ENCODE results near the gene GLYATL2.

GLYATL2 gene, protein sequence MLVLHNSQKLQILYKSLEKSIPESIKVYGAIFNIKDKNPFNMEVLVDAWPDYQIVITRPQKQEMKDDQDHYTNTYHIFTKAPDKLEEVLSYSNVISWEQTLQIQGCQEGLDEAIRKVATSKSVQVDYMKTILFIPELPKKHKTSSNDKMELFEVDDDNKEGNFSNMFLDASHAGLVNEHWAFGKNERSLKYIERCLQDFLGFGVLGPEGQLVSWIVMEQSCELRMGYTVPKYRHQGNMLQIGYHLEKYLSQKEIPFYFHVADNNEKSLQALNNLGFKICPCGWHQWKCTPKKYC

DNA sequence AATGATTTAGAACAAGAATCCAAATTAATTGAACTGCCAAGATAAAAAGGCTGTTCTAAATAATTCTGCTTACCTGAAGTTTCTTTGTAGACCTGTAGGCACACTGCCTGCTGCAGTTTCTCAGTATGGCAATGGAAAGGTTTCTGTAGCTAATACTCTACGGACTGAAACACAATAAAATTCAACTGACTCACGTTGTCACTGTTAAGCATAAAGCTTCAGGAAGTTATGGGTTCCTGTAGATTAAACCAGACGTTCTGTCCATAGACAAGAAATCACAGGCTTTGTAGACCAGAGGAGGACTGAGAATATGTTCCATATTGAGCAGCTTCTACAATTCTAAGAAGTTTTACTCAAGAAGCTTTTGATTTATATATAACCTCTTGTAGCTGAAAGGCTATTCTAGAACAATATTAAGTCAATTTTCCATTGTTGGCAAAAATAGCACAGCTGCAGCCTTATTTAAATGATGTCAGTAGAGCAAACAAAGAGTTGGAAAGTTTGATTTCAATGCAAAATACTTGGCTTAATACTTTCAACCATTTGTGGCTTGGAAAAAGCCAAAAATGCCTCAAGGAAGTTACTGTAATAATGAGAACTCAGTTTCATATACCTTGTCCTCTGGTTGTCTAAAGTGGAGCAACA lies at the start of gene GLYATL2:
Gene GLYATL2 (minus strand): TSS at position 344 of the 645 bp plus-strand sequence. CDS start 5,092 bp downstream, outside the sequence.
- H3K4me1 ChIP-seq (ENCODE audit: insufficient read depth, low read length), result no peaks in the 10 kb centered on the region
- no peaks in the 10 kb centered on the region for H3K9me3 ChIP-seq (ENCODE audit: low read length)
- no peak within 1 kb of the TSS for H3K4me3 ChIP-seq (ENCODE audit: low read length)
- H3K27me3 ChIP-seq (ENCODE audit: insufficient read depth, low read length), result no peaks in the 10 kb centered on the region
- H3K36me3 ChIP-seq (ENCODE audit: insufficient read depth, low read length), result no peaks in the 10 kb centered on the region
- H2AFZ ChIP-seq (ENCODE audit: low read depth, low read length), result no peak within 1 kb of the TSS

DNA sequence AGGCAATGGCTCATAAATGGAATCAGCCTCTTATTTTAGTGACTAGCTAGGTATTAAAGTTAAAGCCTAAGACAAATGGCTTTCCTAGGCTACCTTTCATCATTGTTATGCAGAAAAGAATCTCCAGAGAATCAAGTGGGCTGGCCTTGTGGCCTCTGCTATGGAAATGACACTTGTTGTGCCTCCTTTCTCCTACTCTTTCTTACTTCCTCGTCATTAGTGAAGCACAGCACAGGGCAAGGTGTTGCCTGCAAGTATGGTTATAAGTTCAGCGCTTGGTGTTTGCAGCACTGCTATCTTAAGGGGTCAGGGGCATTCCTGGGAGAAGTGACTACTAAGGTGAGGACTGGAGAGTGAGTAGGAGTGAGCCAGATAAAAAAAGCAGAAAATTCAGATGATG lies 49.4 kb upstream of the GLYATL2 start:
- Histone ChIP-seq H3K4me3 (ENCODE audit: low read length) (no peak overlapping the region), H3K36me3 (ENCODE audit: insufficient read depth, low read length) (no peaks in the 10 kb centered on the region), H2AFZ (ENCODE audit: low read depth, low read length) (no peak overlapping the region), H3K27me3 (ENCODE audit: insufficient read depth, low read length) (no peaks in the 10 kb centered on the region), H3K4me1 (ENCODE audit: insufficient read depth, low read length) (no peaks in the 10 kb centered on the region), H3K9me3 (ENCODE audit: low read length) (no peaks in the 10 kb centered on the region)

DNA sequence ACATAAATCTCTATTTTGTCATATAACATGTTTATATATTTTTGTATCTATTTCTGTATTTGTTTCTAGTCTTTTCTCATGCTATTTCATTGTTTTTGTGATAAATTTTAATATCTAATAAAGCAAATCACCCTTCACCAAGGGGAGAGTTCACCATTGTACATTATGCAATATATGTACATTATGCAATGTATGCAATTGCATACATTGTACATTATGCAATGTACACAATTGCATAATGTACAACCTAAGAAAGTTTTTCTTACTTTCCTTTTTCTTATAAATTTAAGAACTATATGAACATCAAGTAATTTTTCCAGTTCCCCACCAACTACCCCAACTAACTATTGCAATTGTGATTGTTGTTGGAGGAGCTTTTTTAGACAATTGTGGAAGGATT lies 44.1 kb upstream of the GLYATL2 start:
- Histone ChIP-seq H2AFZ (ENCODE audit: low read depth, low read length) (no peak overlapping the region), H3K9me3 (ENCODE audit: low read length) (no peaks in the 10 kb centered on the region), H3K27me3 (ENCODE audit: insufficient read depth, low read length) (no peaks in the 10 kb centered on the region), H3K4me1 (ENCODE audit: insufficient read depth, low read length) (no peaks in the 10 kb centered on the region), H3K4me3 (ENCODE audit: low read length) (no peak overlapping the region), H3K36me3 (ENCODE audit: insufficient read depth, low read length) (no peaks in the 10 kb centered on the region)

DNA sequence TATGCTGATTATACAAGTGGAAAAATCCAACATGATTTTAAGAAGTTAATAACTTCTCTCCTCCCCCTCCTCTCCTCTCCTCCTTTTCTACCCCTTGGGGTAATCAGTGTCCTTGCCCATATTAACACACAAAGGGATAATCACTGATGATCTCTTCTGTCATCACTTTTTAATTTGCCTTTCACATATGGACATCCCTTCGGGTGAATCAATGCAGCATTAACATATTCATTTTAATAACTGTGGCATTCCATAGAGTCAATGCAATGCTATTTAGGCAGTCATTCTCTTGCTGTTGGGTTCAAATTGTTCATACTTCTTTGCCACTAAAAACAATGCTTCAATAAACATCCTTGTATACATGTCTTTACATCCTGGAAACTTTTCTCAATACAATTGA lies 42.9 kb upstream of the GLYATL2 start:
- H3K9me3 ChIP-seq (ENCODE audit: low read length), result no peaks in the 10 kb centered on the region
- H3K4me1 ChIP-seq (ENCODE audit: insufficient read depth, low read length), result no peaks in the 10 kb centered on the region
- H3K4me3 ChIP-seq (ENCODE audit: low read length), result no peak overlapping the region

DNA sequence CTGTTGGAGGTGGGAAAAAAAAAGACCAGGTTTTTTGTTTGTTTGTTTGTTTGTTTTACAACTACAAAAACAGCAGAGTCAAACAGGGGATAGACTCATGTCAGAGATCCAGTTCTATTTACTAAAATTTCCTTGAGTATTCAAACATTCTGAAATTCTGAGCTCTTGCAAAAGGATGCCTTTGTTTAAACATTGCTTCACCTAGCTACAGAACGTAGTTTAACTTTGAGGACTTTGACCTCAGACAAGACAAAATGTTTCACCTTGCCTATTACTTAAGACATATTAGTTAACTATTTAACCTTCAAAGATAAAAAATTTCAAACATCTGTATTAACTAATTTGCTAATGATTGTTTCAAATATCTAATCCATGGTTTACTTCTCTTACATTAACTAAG lies 36.1 kb upstream of the GLYATL2 start:
- Histone ChIP-seq H3K4me3 (ENCODE audit: low read length) (no peak overlapping the region), H3K36me3 (ENCODE audit: insufficient read depth, low read length) (no peaks in the 10 kb centered on the region), H3K9me3 (ENCODE audit: low read length) (no peaks in the 10 kb centered on the region), H3K4me1 (ENCODE audit: insufficient read depth, low read length) (no peaks in the 10 kb centered on the region), H2AFZ (ENCODE audit: low read depth, low read length) (no peak overlapping the region), H3K27me3 (ENCODE audit: insufficient read depth, low read length) (no peaks in the 10 kb centered on the region)

More for the DNA sequence above, 42.9 kb upstream of the GLYATL2 start:
- Histone ChIP-seq H2AFZ (ENCODE audit: low read depth, low read length) (no peak overlapping the region), H3K27me3 (ENCODE audit: insufficient read depth, low read length) (no peaks in the 10 kb centered on the region), H3K36me3 (ENCODE audit: insufficient read depth, low read length) (no peaks in the 10 kb centered on the region)

DNA sequence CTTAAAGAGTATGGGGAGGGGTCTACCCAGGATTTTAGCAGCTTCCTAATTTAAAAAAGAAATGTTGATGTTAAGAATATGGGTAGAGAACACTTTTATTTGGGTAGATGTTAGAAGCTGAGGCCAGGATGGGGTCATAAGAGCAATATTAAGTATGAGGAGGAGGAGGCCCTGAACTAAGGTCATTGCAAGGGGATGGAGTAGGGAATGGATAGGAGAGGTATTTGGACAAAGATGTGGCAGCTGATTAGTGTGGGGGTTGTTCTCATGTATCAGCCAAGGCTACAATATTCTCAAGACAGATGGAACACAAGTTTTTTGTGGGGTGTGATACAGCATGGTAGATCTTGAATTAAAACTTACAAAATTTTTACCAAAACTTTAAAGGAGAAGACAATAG lies 35.7 kb upstream of the GLYATL2 start:
- Histone ChIP-seq H3K36me3 (ENCODE audit: insufficient read depth, low read length) (no peaks in the 10 kb centered on the region), H3K27me3 (ENCODE audit: insufficient read depth, low read length) (no peaks in the 10 kb centered on the region), H3K4me1 (ENCODE audit: insufficient read depth, low read length) (no peaks in the 10 kb centered on the region), H3K9me3 (ENCODE audit: low read length) (no peaks in the 10 kb centered on the region), H2AFZ (ENCODE audit: low read depth, low read length) (no peak overlapping the region), H3K4me3 (ENCODE audit: low read length) (no peak overlapping the region)

DNA sequence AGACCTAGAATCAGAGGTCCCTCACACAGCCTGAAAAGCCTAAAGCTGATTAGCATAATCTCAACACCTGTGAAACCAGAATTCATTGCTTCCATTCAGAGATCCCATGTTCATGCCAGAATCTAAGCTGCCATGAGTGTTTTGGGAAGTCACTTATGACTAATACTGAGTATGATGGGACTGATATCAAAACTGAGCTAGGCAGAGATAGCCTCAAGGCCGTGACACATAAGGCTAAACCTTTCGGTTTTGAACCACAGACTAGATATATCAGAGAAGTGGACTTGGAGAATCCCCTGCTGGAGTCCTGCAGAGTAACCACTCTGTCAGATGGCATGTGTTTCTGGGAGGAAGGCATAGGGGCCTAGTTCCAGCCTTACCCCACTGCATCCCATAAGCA lies 23.1 kb upstream of the GLYATL2 start:
- no peaks in the 10 kb centered on the region for H3K4me1 ChIP-seq (ENCODE audit: insufficient read depth, low read length)

DNA sequence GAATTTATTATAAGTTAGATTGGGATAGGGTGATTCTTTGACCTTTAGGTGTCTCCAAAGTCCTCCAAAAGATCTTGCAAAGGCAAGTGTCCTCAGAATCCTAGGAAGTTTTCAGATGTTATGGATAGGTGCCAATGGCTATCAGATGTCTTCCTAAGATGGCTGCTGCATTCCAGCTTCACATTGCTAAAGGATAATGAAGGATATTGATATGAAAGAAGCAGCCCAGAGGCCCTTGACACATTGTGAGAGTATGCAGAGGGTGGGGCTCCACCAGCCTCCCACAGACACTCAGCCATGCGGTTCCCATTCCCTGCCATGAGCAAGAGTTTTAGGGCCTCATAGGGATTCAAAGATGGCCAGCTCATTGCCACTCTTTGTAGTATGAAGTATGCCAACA lies 22.3 kb upstream of the GLYATL2 start:
- Histone ChIP-seq H2AFZ (ENCODE audit: low read depth, low read length) (no peak overlapping the region), H3K36me3 (ENCODE audit: insufficient read depth, low read length) (no peaks in the 10 kb centered on the region), H3K4me1 (ENCODE audit: insufficient read depth, low read length) (no peaks in the 10 kb centered on the region), H3K27me3 (ENCODE audit: insufficient read depth, low read length) (no peaks in the 10 kb centered on the region), H3K9me3 (ENCODE audit: low read length) (no peaks in the 10 kb centered on the region), H3K4me3 (ENCODE audit: low read length) (no peak overlapping the region)

More for the DNA sequence above, 23.1 kb upstream of the GLYATL2 start:
- Histone ChIP-seq H3K9me3 (ENCODE audit: low read length) (no peaks in the 10 kb centered on the region), H2AFZ (ENCODE audit: low read depth, low read length) (no peak overlapping the region), H3K36me3 (ENCODE audit: insufficient read depth, low read length) (no peaks in the 10 kb centered on the region), H3K27me3 (ENCODE audit: insufficient read depth, low read length) (no peaks in the 10 kb centered on the region), H3K4me3 (ENCODE audit: low read length) (no peak overlapping the region)

DNA sequence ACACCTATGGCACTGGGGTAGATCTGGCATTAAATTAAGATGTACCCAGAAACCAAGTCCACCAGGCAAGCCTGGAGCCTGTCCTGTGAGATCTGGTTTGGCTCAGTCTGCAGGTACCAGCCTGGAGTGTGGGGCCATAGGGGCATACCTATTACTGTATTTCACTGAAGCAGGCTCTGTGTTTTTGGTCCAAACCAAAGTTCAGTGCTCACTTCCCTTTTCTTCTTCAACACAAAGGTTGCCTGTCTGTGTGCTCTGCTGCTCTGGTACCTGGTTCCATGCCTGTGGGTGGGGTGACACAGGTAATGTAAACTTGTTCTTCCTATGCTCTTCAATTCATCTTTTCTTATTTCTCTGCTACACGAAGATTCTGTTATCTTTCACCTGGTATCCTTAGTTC lies 19.8 kb upstream of the GLYATL2 start:
- Histone ChIP-seq H3K4me1 (ENCODE audit: insufficient read depth, low read length) (no peaks in the 10 kb centered on the region), H2AFZ (ENCODE audit: low read depth, low read length) (no peak overlapping the region), H3K4me3 (ENCODE audit: low read length) (no peak overlapping the region), H3K36me3 (ENCODE audit: insufficient read depth, low read length) (no peaks in the 10 kb centered on the region), H3K27me3 (ENCODE audit: insufficient read depth, low read length) (no peaks in the 10 kb centered on the region), H3K9me3 (ENCODE audit: low read length) (no peaks in the 10 kb centered on the region)

DNA sequence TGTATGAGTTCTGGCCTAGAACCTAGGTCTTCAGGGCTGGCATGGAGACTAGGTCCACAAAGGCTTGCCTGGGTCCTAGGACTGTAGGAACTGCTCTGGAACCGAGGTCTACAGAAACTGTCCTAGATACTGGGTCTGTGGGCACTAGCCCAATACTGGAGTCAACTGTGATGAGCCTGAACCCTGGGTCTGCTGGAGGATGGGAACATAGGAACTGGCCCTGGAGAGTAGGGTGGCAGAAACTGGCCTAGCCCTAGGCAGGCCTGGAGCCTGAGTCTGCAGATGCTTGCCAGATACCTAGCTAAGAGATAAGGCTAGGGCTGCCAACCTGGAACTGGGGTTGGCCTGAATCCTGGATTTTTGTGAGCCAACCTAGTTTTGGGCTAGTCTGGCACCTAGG lies 19.2 kb upstream of the GLYATL2 start:
- Histone ChIP-seq H3K9me3 (ENCODE audit: low read length) (no peaks in the 10 kb centered on the region), H3K4me3 (ENCODE audit: low read length) (no peak overlapping the region), H2AFZ (ENCODE audit: low read depth, low read length) (no peak overlapping the region), H3K27me3 (ENCODE audit: insufficient read depth, low read length) (no peaks in the 10 kb centered on the region), H3K36me3 (ENCODE audit: insufficient read depth, low read length) (no peaks in the 10 kb centered on the region), H3K4me1 (ENCODE audit: insufficient read depth, low read length) (no peaks in the 10 kb centered on the region)

DNA sequence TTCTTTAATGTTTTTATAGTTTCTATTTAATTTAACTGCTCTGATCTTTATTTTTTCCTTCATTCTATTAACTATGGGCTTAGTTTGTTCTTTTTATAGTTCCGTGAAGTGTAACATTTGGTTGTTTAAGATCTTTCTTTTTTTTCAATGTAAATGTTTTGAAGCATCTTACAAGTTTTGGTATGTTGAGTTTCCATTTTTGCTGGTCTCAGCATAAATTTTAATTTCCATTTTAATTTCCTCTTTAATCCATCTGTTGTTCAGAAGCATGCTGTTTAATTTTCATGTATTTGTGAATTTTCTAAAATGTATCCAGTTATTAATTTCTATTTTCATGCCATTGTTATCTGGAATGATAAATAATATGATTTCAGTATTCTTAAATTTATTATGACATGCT lies 17.0 kb upstream of the GLYATL2 start:
- Histone ChIP-seq H3K4me3 (ENCODE audit: low read length) (no peak overlapping the region), H3K9me3 (ENCODE audit: low read length) (no peaks in the 10 kb centered on the region), H2AFZ (ENCODE audit: low read depth, low read length) (no peak overlapping the region), H3K4me1 (ENCODE audit: insufficient read depth, low read length) (no peaks in the 10 kb centered on the region), H3K27me3 (ENCODE audit: insufficient read depth, low read length) (no peaks in the 10 kb centered on the region), H3K36me3 (ENCODE audit: insufficient read depth, low read length) (no peaks in the 10 kb centered on the region)

DNA sequence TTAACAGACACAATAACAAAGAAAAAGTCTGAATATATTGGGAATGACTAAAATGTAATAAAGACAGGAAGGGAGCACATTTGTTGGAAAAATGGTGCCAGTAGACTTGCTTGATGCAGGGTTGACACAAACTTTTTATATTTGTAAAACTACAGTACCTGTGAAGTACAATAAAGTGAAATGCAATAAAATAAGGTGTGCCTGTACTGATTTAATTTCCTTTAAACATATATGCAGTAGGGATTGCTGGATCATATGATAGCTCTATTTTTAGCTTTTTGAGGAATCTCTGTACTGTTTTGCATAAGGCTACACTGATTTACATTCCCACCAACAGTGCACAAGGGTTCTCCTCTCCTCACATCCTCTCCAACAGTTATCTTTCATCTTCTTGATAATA lies 12.3 kb upstream of the GLYATL2 start:
- H3K27me3 ChIP-seq (ENCODE audit: insufficient read depth, low read length), result no peaks in the 10 kb centered on the region
- no peaks in the 10 kb centered on the region for H3K36me3 ChIP-seq (ENCODE audit: insufficient read depth, low read length)
- no peak overlapping the region for H2AFZ ChIP-seq (ENCODE audit: low read depth, low read length)
- H3K4me1 ChIP-seq (ENCODE audit: insufficient read depth, low read length), result no peaks in the 10 kb centered on the region
- no peaks in the 10 kb centered on the region for H3K9me3 ChIP-seq (ENCODE audit: low read length)
- no peak overlapping the region for H3K4me3 ChIP-seq (ENCODE audit: low read length)

DNA sequence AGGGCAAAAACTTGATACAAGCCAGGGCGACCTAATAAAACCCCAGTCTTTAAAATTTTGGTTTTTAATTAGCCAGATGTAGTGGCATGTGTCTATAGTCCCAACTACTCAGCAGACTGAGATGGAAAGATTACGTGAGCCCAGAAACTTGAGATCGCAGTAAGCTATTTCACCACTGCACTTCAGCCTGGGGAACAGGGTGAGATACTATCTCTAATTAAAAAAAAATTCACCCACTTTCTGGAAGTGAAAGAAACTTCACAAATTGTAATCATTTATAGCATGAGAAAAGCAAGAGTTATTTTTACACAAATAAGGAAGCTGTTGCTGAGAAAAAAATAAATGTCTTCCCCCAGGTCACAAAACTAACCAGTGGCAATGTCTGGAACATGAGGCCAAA lies 882 bp upstream of the GLYATL2 start:
- no peaks in the 10 kb centered on the region for H3K9me3 ChIP-seq (ENCODE audit: low read length)
- H3K4me3 ChIP-seq (ENCODE audit: low read length), result no peak overlapping the region
- H2AFZ ChIP-seq (ENCODE audit: low read depth, low read length), result no peak overlapping the region
- no peaks in the 10 kb centered on the region for H3K4me1 ChIP-seq (ENCODE audit: insufficient read depth, low read length)
- no peaks in the 10 kb centered on the region for H3K36me3 ChIP-seq (ENCODE audit: insufficient read depth, low read length)
- H3K27me3 ChIP-seq (ENCODE audit: insufficient read depth, low read length), result no peaks in the 10 kb centered on the region
